D341Med (cell line): ENCODE measurements around the gene SLC6A3.
"Not testable (repeated sequence)": the region's sequence is repeated elsewhere in the genome, so short reads cannot be mapped to it uniquely, and the experiment has no call there.

Experiments
- DNase-seq: peaks from one replicate; pipeline ENCODE4 v3.0.0; 2012; ENCODE audit warnings: low spot score

Gene SLC6A3

GRCh38 chr5:1440098-1440493 lies 5.1 kb downstream of the SLC6A3 start:
- DNase-seq, result no peak

DNA sequence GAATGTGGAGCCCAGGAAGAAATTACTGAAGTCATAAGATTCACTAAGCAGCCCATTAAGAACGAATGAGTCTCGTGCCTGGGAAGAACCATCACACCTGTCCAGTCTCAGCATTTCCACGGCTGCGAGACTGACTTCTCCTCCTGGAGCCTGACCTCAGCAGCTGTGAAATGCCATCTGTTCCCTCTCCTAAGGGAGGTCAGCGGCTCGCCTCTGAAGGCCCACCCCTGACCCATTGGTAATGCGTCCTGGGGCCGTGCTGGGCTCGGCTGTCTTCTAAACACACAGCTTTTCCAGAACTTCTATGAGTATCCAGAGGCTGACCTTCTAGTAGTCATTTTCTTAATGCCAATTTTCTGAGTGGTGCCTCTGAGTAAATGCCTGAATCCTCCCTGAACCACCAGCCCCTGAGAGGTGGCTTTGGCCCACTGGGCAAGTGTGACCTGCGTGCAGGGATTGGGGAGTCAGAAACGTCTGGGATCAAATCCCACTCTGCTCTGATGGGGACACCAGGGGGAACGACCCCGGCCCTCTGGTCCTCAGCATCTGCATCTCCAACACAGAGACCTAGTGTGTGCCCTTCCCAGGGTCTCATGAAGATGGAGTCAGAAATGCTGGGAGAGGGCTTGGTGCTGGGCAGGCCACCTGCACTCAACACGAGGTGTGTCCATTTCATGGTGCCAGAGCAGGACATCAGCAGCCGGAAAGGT lies 5.7 kb downstream of the SLC6A3 start:
- DNase-seq, result peak; percentile 14

GRCh38 chr5:1438871-1439270 lies 6.4 kb downstream of the SLC6A3 start:
- DNase-seq, result peak; percentile 14

DNA sequence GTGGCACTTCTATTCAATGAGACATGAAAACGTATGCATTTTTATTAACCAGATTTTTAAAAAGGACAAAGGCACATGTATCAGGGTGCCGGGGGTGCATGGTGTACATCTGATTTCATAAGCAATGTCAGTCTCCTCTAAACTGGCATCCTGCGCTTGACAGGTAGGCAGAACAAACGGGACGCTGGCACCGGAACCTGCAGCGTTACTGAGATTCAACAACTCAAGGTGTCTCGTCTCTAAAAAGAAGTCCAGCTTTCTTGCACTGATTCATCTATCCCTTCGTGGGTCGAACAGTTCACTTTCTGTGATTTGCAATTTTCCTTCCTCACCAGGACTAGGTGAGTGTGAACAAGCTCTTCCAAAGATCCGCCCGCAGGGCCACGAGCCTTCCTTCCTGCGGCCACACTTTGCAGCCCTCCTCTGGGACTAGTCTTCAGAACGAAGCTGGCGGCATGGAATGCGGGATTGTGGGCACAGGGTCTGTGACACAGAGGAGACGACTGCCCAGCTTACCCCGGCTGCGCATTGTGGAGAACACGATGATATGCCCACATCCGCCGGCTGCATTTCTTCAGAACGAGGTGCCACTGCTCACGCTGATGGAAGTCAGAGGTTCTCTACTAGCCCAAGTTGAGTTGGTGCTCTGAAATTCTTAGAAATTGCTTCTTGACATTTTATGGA lies 7.2 kb downstream of the SLC6A3 start:
- peak; percentile 8 for DNase-seq

- DNase-seq, result peak; percentile 38
Observed at GRCh38 chr5:1437226-1437829, 7.9 kb downstream of the SLC6A3 start.

DNA sequence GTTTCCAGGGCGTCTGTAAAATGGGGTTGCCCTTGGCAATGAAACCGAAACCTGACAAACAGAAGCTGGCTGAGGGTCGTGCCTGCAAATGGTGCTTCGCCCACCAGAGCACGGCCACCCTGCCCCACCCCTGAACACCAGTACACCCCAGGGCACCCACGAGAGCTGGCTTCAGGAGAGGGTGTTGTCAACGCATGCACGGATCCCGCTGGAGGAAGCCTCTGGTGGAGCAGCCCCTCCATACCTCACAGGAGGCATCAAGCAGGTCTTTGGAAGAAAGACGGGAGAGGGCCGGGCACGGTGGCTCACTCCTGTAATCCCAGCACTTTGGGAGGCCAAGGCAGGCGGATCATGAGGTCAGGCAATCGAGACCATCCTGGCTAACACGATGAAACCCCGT lies 8.6 kb downstream of the SLC6A3 start:
- DNase-seq, result peak; percentile 6

GRCh38 chr5:1436036-1436435 lies 9.2 kb downstream of the SLC6A3 start:
- DNase-seq, result peak; percentile 3

DNA sequence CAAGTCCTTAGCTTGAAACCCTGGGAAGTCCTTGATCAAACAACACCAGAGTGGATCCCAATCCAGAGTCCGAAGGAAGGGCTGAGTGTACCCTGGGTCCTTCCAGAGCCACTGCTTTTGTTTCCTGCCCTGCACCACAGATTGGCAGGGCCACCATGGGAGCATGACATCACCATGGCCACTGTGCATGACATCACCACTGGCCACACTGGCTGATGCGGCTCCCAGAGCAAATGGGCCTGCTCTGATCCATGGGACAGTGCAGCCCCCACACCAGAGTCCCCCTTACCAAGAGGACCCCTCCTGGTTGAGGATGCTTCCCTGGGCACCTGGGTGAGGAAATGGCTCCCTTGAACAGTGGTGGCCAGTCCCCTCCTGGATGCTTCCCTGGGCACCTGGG lies 9.9 kb downstream of the SLC6A3 start:
- DNase-seq, result peak; percentile 9

DNA sequence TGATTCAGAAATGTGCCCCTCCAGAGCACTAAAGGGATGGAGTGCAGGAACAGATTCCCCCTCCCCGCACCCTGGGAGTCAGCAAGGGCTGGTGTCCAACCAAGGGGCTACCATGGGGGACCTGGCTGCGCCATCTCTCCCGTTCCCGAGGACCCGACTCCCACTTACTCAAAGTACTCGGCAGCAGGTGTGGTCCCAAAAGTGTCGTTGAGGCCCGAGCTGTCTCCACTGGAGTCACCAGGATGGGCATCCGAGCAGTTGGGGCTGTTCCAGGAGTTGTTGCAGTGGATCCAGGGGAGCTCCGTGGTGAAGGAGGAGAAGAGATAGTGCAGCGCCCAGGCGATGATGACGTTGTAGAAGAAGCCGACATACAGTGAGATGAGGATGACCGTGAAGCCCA lies 12.9 kb downstream of the SLC6A3 start:
- DNase-seq, result no peak

- peak; percentile 14 for DNase-seq
Observed at GRCh38 chr5:1431896-1432295, 13.3 kb downstream of the SLC6A3 start.

- DNase-seq, result peak; percentile 25
Observed at GRCh38 chr5:1431021-1431811, 14.0 kb downstream of the SLC6A3 start.

- peak; percentile 14 for DNase-seq
Observed at GRCh38 chr5:1430121-1430795, 15.0 kb downstream of the SLC6A3 start.

GRCh38 chr5:1429496-1429895 lies 15.7 kb downstream of the SLC6A3 start:
- DNase-seq, result peak; percentile 10

- peak; percentile 8 for DNase-seq
Observed at GRCh38 chr5:1429066-1429465, 16.2 kb downstream of the SLC6A3 start.

DNA sequence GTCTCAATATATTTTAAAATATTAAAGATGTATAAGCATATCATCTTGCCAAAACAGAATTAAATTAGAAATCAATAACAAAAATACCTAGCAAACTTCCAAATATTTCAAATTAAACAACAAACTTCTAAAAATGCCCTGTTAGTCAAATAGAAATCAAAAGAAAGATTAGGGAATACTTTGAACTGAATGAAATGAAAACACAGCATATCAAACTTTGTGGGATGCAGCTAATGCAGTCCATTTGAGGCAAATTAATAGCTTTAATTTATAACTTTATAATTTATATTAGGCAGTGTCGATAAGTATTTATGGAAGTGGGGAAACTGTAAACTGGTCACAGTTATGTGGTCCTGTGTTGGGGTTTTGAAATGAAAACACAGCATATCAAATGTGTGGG lies 17.1 kb downstream of the SLC6A3 start:
- no peak for DNase-seq

DNA sequence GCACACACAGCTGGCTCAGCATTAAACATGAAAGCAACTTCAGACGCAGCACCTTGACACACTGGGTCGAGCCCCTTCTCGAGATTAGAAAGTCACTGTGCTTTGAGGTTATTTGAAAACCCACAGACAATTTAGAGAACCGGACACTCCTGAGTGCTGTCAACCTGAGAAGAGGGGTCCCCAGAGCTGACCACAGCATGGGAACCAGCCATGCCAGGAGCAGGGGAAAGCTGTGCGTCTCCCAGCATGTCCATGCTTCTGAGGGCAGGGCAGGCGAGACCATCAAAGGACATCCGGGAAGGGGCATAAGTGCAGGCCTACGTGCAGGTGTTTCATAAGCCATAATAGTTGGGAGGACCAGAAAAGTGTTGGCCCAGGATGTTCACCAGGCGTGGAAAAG lies 20.5 kb downstream of the SLC6A3 start:
- DNase-seq, result no peak

DNA sequence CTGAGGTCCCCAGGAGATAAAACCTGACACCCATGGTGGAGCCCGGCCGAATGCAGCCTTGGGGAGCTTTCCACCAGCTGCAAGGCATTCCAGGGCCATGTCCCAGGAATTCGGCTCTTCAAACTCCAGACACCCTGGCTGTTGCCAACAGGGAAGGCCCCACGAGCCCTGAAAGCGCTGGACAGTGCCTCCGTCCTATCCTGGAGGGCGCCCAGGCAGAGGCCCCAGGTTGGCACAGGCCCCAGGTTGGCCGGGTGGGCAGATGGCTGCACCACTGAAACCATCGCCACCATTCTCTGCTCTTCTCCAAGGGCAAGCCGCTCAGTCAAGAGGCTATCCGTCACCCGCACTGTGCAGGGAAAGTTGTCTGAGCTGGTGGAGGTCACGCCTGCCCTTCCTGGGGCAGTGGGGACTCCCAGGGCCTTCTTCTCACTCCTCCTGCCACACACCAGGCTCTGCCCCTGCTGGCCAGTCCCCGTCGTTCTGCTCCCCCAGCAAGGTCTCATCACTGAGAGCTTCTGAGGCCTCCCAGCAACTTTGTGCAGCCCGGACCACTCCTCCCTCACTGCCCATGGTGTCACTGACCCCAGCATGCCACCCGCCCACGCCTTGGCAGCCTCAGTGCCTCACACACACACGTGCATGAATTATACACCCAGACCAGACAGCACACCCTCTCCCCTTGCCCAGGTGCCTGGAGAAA lies 21.2 kb downstream of the SLC6A3 start:
- no peak for DNase-seq

DNA sequence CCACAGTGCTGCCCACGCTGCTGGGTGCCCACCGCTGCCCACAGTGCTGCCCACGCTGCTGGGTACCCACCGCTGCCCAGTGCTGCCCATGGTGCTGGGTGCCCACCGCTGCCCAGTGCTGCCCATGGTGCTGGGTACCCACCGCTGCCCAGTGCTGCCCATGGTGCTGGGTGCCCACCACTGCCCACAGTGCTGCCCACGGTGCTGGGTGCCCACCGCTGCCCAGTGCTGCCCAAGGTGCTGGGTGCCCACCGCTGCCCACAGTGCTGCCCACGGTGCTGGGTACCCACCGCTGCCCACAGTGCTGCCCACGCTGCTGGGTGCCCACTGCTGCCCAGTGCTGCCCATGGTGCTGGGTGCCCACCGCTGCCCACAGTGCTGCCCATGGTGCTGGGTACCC lies 22.7 kb downstream of the SLC6A3 start:
- not testable (repeated sequence) for DNase-seq

DNA sequence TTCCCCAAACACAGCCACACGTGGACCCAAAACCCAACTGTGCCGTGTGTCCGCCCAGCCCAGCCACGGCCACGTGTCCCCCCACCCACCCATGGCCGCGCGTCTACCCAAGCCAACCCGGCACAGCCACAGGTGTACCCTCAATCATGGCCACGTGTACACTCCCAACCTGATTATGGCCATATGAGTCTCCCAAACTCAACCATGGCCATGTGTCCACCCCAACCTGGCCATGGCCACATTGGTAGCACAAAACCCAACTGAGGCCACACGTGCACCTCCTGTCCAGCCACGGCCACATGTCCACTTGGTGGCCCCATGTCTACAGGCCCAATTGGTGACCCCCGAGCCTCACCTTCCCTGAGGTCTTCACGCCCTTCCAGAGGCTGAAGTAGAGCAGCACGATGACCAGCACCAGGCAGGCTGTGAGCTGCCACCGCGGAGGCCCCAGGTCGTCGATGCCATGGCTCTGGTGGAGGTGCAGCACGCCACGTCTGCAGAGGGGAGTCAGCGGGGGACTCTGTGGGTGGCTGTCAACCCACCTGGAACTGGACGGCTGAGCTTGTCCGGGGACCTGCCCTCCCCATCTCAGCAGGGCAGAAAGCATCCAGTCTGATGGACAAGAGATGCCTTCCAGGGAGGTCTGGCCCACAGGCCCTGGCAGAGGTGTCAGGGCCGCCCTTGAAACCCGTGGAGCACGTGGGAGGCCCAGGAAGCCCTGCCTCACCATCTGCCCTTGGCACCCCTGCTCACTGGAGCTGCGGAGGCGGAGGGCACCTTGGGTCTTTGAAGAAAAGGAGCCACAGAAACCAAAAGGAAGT lies 23.5 kb downstream of the SLC6A3 start:
- no peak for DNase-seq
